ENCODE measurements around the gene MAX.

GRCh38 chr14:65110525-65110924 is 8.2 kb upstream of the MAX start:
- TF ChIP-seq CTCF (IDR thresholded peaks at IDR 0.05) (no peak), POLR2AphosphoS5 (IDR thresholded peaks at IDR 0.05) (no peak), POLR2A (IDR thresholded peaks at IDR 0.05) (no peak)
